Neural progenitor cell (in vitro differentiated cells): ENCODE measurements around the gene EPHA1. TPM values are rescaled to one million over a fixed set of nuclear protein-coding genes. Genes with fewer than 3 reads are reported as not detected.

Source experiments
- DNase-seq: peaks from one replicate; pipeline ENCODE4 v3.0.0-alpha.2; 2016; ENCODE audit warnings: low spot score
- H2AFZ ChIP-seq: fragments of 200-600 bp; sonication (generic); replicated peaks from 2 replicates; pipeline ENCODE4 v1.6.1; 2016; ENCODE audit warnings: antibody characterized with exemption
- H3F3A ChIP-seq: fragments of 200-600 bp; sonication (generic); 2 replicates; pipeline ENCODE4 v1.6.1; 2016; ENCODE audit warnings: antibody characterized with exemption, low read depth
- H3K27ac ChIP-seq: fragments of 200-600 bp; sonication (generic); 2 replicates; pipeline ENCODE4 v1.5.1; 2016; ENCODE audit warnings: mild to moderate bottlenecking
- H3K27me3 ChIP-seq: fragments of 200-600 bp; sonication (generic); 2 replicates; pipeline ENCODE4 v1.6.1; 2016; ENCODE audit warnings: mild to moderate bottlenecking, moderate library complexity
- H3K36me3 ChIP-seq: fragments of 200-600 bp; sonication (generic); 2 replicates; pipeline ENCODE4 v1.5.1; 2016
- H3K4me1 ChIP-seq: fragments of 200-600 bp; sonication (generic); 2 replicates; pipeline ENCODE4 v1.6.1; 2016; ENCODE audit warnings: mixed run types
- H3K4me2 ChIP-seq: fragments of 200-600 bp; sonication (generic); 2 replicates; pipeline ENCODE4 v1.6.1; 2016
- H3K4me3 ChIP-seq: fragments of 200-600 bp; sonication (generic); 2 replicates; pipeline ENCODE4 v1.5.1; 2016
- H3K79me2 ChIP-seq: fragments of 200-600 bp; sonication (generic); 2 replicates; pipeline ENCODE4 v1.6.1; 2016; ENCODE audit warnings: low read depth
- H3K9ac ChIP-seq: fragments of 200-600 bp; sonication (generic); 2 replicates; pipeline ENCODE4 v1.6.1; 2016
- H3K9me3 ChIP-seq: fragments of 200-600 bp; sonication (generic); 2 replicates; pipeline ENCODE4 v1.5.1; 2016; ENCODE audit warnings: low read depth
- H4K20me1 ChIP-seq: fragments of 200-600 bp; sonication (generic); 2 replicates; pipeline ENCODE4 v1.6.1; 2016; ENCODE audit warnings: low read depth
- H3K27ac Mint-ChIP-seq: 3 replicates; pipeline ENCODE4 v1.8.0; 2021; ENCODE audit warnings: mixed read lengths
- H3K27me3 Mint-ChIP-seq: 2 replicates; pipeline ENCODE4 v1.8.0; 2022; ENCODE audit warnings: low read depth, mild to moderate bottlenecking, inconsistent platforms, moderate library complexity, mixed read lengths; ENCODE audit not compliant: insufficient read depth
- H3K36me3 Mint-ChIP-seq: 3 replicates; pipeline ENCODE4 v1.8.0; 2021; ENCODE audit warnings: mixed read lengths
- H3K4me1 Mint-ChIP-seq: 3 replicates; pipeline ENCODE4 v1.8.0; 2021; ENCODE audit warnings: mixed read lengths
- H3K4me3 Mint-ChIP-seq: 3 replicates; pipeline ENCODE4 v1.8.0; 2021; ENCODE audit warnings: mild to moderate bottlenecking, moderate library complexity, mixed read lengths
- H3K9me3 Mint-ChIP-seq: 3 replicates; pipeline ENCODE4 v1.8.0; 2020; ENCODE audit warnings: mixed read lengths
- EZH2 ChIP-seq: fragments of 200-600 bp; sonication (generic); IDR thresholded peaks from 2 replicates; pipeline ENCODE4 v1.6.1; 2017; ENCODE audit warnings: antibody characterized with exemption, mild to moderate bottlenecking, moderate library complexity
- EZH2phosphoT487 ChIP-seq: fragments of 200-600 bp; sonication (generic); IDR thresholded peaks from 2 replicates; pipeline ENCODE4 v1.6.1; 2017; ENCODE audit warnings: antibody characterized with exemption
- total RNA-seq: library from RNA; depleted of rRNA; stranded (reverse); fragments of >200 nt; gene quantifications from 2 replicates; pipeline ENCODE4 v1.2.3, GENCODE V29; 2015; ENCODE audit warnings: low replicate concordance
- TF ChIP-seq, protein P1 (sequence below): fragments of 200-600 bp; sonication (generic); IDR thresholded peaks from 2 replicates; pipeline ENCODE4 v1.5.1; 2017; ENCODE audit warnings: antibody characterized with exemption, mild to moderate bottlenecking

The EPHA1 gene
- total RNA-seq, 1 donor from 2014 or later: 4.1 TPM

DNA sequence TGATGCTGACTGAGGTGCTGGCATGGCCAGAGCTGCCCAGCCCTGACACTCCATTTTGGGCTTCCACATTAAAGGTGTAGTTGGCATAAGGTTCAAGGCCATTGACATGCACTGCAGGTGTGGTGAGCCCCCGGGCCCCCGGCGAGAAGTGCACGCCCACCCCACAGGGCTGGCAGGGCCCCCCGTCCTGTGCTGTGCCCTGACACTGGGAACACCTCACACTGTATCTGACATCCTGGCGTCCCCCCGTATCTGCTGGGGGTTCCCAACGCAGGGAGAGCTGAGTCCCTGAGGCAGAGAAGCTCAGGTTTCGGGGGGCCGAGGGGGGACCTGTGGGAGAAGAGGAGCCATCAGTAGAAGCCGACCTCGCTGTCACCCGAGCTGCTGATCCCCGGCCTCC lies 10.0 kb downstream of the EPHA1 start:
- no peak for TF ChIP-seq EZH2phosphoT487

DNA sequence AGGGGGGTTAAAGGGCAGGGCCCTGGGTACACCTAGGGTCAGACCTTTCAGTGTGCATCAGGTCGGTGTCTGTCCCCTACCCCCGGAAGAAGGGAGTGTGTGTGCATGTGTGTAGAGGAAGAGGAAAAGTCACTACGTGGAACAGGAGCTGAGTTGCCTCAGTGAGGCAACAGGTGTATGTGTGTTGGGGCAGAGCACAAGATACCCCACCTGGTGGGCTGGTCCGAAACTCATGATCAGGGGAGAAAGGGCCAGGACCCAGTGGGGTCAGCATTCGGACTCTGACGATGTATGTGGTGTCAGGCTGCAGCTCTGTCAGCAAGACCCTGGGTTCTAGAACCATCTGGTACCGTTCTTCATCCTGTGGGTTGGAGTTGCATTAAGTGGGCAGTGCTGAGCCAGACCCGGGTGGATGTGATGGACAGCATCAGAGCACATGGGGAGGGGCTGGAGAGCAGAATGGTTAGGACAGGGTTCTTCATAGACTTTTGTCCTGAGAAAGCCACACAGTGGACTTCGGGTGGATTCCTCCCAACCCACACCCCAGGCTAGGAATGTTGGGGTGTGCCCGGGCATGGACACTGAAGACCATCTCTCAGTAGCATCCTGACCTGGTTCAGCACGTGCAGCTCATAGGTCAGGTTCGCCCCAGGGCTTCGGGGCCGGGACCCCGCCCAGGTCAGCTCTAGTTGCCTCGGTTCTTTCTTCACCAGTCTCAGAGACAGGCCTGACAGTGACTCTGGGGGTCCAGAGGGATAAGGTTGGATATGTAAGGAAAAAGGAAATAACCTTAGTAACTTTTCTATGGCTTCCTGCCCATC lies 10.7 kb downstream of the EPHA1 start:
- TF ChIP-seq EZH2: no peak
- Mint-ChIP-seq H3K27ac (no peak overlapping the region), H3K36me3 (peaks cover 8% of the 10 kb centered on the region), H3K4me3 (no peak overlapping the region), H3K4me1 (peaks cover 5% of the 10 kb centered on the region), H3K27me3 (peaks cover 8% of the 10 kb centered on the region), H3K9me3 (peaks cover 4% of the 10 kb centered on the region)
- H3K4me1 ChIP-seq: no peaks in the 10 kb centered on the region
- H3K27me3 ChIP-seq: no peaks in the 10 kb centered on the region
- no peaks in the 10 kb centered on the region for H3K36me3 ChIP-seq
- H3F3A ChIP-seq: no peaks in the 10 kb centered on the region
- H3K4me3 ChIP-seq: no peak overlapping the region
- no peak overlapping the region for H3K4me2 ChIP-seq
- no peak overlapping the region for H2AFZ ChIP-seq
- H4K20me1 ChIP-seq: no peaks in the 10 kb centered on the region
- DNase-seq: no peak
- H3K9ac ChIP-seq: no peak overlapping the region
- no peaks in the 10 kb centered on the region for H3K79me2 ChIP-seq
- H3K9me3 ChIP-seq: no peaks in the 10 kb centered on the region
- H3K27ac ChIP-seq: no peak overlapping the region

More for the DNA sequence above, 10.0 kb downstream of the EPHA1 start:
- Mint-ChIP-seq H3K9me3 (peaks cover 4% of the 10 kb centered on the region), H3K27me3 (peaks cover 6% of the 10 kb centered on the region), H3K4me1 (peaks cover 5% of the 10 kb centered on the region), H3K36me3 (peaks cover 4% of the 10 kb centered on the region), H3K27ac (no peak overlapping the region), H3K4me3 (no peak overlapping the region)
- Histone ChIP-seq H2AFZ (no peak overlapping the region), H3K4me2 (no peak overlapping the region), H3K36me3 (no peaks in the 10 kb centered on the region), H3K9ac (no peak overlapping the region), H3K4me3 (no peak overlapping the region), H3K27me3 (no peaks in the 10 kb centered on the region), H3K4me1 (no peaks in the 10 kb centered on the region), H3F3A (no peaks in the 10 kb centered on the region), H4K20me1 (no peaks in the 10 kb centered on the region), H3K27ac (no peak overlapping the region), H3K9me3 (no peaks in the 10 kb centered on the region), H3K79me2 (no peaks in the 10 kb centered on the region)
- no peak for DNase-seq

DNA sequence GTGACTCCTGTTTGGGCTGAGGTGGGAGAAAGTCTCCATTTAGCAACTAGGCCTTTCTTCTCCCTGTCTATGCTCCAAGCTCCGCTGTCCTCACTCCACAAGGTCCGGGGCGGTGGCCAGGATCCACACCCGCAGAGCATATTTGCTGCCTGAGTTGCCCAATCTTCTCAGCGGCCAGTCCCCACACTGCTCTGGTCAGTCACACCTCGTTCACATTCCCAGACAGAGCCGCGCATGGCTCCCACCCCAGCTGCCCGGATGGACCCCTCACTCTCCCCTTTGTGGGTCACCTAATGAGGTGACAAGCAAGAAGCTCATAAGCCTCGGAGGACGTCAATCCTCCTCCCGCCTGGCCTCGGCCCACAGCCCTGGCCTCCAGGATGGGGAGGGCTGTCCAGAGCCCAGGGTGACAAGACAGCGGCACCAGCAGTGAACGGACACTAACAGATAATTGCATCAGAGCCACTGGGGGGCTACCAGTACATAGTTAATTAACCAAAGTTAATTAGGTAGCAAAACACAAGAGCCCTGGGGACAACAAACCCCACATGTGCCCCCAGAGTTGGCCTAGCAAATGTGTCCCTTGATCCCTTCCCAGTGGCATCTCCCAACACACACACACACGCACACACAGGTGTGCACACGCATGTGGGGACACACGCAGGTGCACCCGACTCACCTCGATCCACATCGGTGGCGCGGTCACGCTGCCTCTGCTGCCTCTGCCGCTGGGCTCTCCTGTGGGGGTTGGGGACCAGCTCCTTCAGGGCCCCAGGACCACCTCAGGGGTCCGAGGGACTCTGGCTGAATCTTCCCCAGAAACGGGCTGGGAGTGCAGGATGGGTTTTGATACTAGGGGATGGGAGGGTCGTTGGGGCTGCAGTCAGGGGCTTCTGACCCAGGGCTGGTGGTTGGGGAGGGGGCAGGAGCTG lies 11.8 kb downstream of the EPHA1 start:
- peak overlapping the region; percentile 79 for H3K27ac Mint-ChIP-seq
- Histone ChIP-seq H3K36me3 (no peaks in the 10 kb centered on the region), H3F3A (no peaks in the 10 kb centered on the region), H3K4me1 (no peaks in the 10 kb centered on the region), H3K9ac (no peak overlapping the region), H3K4me3 (no peak overlapping the region), H3K27ac (no peak overlapping the region), H3K4me2 (no peak overlapping the region), H3K27me3 (no peaks in the 10 kb centered on the region), H3K79me2 (no peaks in the 10 kb centered on the region), H4K20me1 (no peaks in the 10 kb centered on the region), H3K9me3 (no peaks in the 10 kb centered on the region), H2AFZ (no peak overlapping the region)
- H3K4me3 Mint-ChIP-seq: no peak overlapping the region
- H3K9me3 Mint-ChIP-seq: peaks cover 4% of the 10 kb centered on the region
- H3K27me3 Mint-ChIP-seq: peaks cover 8% of the 10 kb centered on the region
- peaks cover 14% of the 10 kb centered on the region for H3K36me3 Mint-ChIP-seq
- DNase-seq: no peak
- H3K4me1 Mint-ChIP-seq: peaks cover 5% of the 10 kb centered on the region
- no peak for TF ChIP-seq EZH2
- TF ChIP-seq, protein P1, sequence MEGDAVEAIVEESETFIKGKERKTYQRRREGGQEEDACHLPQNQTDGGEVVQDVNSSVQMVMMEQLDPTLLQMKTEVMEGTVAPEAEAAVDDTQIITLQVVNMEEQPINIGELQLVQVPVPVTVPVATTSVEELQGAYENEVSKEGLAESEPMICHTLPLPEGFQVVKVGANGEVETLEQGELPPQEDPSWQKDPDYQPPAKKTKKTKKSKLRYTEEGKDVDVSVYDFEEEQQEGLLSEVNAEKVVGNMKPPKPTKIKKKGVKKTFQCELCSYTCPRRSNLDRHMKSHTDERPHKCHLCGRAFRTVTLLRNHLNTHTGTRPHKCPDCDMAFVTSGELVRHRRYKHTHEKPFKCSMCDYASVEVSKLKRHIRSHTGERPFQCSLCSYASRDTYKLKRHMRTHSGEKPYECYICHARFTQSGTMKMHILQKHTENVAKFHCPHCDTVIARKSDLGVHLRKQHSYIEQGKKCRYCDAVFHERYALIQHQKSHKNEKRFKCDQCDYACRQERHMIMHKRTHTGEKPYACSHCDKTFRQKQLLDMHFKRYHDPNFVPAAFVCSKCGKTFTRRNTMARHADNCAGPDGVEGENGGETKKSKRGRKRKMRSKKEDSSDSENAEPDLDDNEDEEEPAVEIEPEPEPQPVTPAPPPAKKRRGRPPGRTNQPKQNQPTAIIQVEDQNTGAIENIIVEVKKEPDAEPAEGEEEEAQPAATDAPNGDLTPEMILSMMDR: no peak
- TF ChIP-seq EZH2phosphoT487: no peak

DNA sequence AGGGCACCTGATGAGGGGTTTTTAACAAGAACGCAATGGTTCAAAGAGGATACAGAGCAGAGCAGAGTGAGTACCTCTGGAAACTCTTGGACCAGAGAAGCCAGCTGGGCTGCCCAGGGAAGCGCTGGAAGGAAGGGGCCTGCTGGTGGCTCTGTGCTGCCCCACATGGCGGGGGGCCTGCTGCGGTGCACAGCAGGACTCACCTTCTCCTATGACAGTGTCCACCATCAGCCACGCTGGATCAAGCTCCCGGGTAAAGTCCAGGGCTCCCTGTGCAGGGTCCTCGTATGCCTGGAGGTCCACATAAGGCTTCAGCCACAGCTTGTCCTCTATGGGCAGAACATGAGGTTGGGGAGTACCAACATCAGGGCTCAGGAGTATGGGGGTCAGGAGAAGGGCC lies 12.5 kb downstream of the EPHA1 start:
- H3K36me3 ChIP-seq: no peaks in the 10 kb centered on the region
- H3K4me2 ChIP-seq: no peak overlapping the region
- Mint-ChIP-seq H3K36me3 (peaks cover 14% of the 10 kb centered on the region), H3K4me1 (peaks cover 5% of the 10 kb centered on the region), H3K27ac (no peak overlapping the region), H3K9me3 (peaks cover 4% of the 10 kb centered on the region), H3K27me3 (peaks cover 8% of the 10 kb centered on the region), H3K4me3 (no peak overlapping the region)
- no peaks in the 10 kb centered on the region for H3K4me1 ChIP-seq
- H3K79me2 ChIP-seq: no peaks in the 10 kb centered on the region
- no peak overlapping the region for H3K4me3 ChIP-seq
- no peak overlapping the region for H3K9ac ChIP-seq
- no peak overlapping the region for H3K27ac ChIP-seq
- no peak for DNase-seq
- no peaks in the 10 kb centered on the region for H3F3A ChIP-seq
- TF ChIP-seq EZH2phosphoT487 (no peak), EZH2 (no peak)
- TF ChIP-seq, protein P1: no peak
- no peak overlapping the region for H2AFZ ChIP-seq
- no peaks in the 10 kb centered on the region for H4K20me1 ChIP-seq
- H3K9me3 ChIP-seq: no peaks in the 10 kb centered on the region
- no peaks in the 10 kb centered on the region for H3K27me3 ChIP-seq
